Suppressor macrophage treated with lipopolysaccharide for 1 hour (primary cell): ENCODE data around the gene SIRPA.

Experiments
- DNase-seq, 3 donors: peaks; one replicate each; pipeline ENCODE4 v3.0.0-alpha.2; 2020 to 2022

The SIRPA gene

GRCh38 chr20:1888796-1889463 is 6.3 kb upstream of the SIRPA start:
- DNase-seq = peak; percentile 86 to 92 (median 89)

DNA sequence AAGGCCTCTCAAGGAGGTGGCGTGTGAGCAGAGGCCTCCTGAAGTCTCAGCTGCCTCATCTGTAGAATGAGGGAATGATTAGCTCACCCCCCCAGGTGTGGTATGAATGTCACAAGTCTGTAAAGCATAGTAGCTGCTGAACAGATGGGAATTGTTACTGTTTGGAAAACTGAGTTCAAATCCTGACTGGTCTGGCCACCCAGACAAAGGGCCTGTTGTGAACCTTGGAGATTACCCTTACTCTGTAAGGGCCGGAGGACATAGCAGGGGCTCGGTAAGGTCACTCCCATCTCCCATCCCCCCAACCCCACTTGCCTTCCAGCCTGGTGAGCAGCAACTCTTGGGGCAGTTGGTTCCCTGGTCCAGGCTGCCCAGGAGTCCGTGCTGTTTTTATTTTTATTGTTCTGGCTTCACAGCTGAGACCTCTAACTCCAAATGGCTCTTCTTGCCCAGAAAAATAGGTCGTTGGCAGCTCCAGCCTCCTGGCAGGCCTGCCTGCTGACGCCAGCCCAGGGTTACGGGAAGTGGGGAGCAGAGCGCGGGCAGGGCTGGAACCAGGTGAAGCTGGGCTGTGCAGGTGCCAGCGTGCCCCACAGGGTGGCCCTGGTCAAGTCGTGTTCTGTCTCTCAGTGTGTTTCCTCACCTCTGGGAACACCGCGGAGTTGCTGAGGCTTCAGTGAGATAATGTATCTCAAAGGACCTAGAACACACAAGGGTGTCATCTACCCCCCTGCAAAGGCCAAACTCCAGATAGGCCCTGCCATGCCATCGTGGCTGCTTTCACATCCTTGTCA is 4.5 kb upstream of the SIRPA start:
- DNase-seq = no peak

DNA sequence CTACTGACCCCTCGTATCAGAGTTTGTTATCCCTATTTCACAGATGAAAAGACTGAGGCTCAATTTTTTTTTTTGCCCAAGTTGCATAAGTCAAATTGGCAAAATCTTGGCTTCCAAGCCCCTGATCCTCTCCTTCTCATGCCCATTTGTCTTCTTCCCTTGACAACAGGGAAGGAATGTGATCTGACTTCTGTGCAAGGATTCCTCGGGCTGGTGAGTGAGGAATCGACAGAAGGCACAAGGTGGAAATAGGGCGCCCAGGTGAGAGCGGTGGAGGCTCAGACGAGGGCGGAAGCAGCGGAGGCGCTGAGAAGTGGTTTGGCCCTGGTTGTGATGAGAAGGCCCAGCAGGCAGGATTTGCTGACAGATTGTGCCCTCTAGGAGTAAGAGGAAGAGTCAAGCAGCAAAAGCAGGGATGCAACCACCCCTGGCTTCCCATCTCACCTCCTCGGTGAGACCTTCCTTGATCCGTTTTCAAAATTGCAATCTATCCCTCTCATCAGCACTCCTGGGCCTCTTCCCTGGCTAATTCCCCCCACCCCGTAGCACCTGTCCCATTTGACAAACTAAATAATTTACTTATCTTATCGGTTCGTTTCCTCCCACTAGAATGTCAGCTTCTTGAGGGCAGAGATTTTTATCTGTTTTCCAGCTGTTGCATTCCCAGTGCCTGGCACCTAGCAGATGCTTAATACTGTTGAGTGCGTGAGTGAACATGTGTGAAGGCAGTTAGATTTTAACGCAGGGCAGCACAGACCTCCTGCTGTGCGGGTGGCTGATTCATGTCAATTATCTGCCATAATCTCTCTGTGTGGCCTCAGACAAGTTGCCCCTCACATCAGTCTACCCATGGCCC is 3.7 kb upstream of the SIRPA start:
- no peak for DNase-seq

GRCh38 chr20:1892119-1892385 is 3.2 kb upstream of the SIRPA start:
- DNase-seq = no peak

GRCh38 chr20:1893721-1894470 is 1.3 kb upstream of the SIRPA start:
- DNase-seq = peak; percentile 87 to 90 (median 89)

- peak in 1 of 3 donors; percentile 66 for DNase-seq
Measured at GRCh38 chr20:1894471-1894950, 696 bp upstream of the SIRPA start.

DNA sequence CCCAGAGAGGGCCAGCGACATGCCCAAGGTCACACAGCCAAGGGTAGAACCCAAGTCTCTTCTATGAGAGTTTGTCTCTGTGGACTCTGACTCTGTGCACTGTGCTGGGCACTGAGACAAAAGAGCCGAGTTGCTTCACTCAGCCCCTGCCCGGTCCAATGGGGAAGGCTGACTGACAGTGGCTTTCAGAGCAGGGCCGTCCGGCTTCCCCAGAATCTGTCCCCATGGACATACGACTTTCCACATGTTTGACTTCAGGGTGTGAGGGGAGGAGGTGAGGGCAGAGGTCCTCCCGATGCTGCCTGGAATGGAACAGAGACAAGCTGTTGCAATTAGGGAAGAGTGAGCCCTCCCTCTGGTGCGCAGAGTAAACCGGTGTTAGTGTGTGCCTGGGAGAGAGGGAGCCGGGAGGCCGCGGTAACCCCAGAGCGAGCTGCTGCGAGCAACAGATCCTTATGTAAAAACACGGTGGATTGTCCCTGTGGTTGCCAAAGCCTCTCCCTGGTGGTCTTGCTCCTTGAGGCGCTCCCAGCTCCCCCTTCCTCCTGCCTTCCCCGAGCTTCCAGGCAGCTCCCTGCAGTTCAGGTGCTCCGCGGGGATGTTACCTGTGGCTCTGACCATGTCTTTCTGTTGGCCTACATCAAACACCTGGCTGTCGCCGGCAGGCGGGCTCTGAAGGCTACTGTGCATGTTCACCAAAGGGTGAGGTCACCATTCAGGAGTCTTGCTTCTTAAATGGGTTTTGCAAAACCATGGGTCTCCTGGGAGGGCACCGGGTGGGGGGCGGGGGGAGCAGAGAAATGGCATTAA is 672 bp downstream of the SIRPA start:
- DNase-seq = peak in 2 of 3 donors; percentile 37 to 59

GRCh38 chr20:1896484-1897258 is 1.5 kb downstream of the SIRPA start:
- peak; percentile 82 to 86 (median 86) for DNase-seq

- DNase-seq = peak; percentile 93 to 96 (median 94)
Measured at GRCh38 chr20:1897541-1897940, 2.3 kb downstream of the SIRPA start.

DNA sequence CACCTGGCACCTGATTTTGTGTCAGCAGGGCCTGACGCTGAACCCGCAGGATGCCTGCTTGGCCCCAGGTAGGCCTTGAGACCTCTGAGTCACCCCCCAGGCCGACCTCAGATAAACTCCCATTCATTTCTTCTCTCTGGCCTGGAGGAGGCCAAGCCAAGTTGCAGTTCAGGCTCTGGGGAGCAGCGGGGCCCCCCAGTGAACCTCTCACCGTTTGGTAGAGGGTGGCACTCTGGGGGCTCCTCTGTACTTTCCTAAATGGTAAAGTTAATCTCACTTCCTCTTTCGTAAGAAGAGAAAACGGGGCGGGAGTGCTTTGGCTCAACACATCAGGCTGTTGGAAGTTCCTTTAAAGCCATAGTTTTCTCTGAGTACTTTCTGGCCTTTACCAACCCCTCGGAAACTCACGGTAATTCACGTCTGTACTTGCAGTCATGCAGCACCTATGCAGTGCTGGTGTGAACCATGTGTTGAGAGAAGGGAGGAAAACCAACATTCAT is 2.8 kb downstream of the SIRPA start:
- DNase-seq = peak; percentile 92 to 95 (median 94)

DNA sequence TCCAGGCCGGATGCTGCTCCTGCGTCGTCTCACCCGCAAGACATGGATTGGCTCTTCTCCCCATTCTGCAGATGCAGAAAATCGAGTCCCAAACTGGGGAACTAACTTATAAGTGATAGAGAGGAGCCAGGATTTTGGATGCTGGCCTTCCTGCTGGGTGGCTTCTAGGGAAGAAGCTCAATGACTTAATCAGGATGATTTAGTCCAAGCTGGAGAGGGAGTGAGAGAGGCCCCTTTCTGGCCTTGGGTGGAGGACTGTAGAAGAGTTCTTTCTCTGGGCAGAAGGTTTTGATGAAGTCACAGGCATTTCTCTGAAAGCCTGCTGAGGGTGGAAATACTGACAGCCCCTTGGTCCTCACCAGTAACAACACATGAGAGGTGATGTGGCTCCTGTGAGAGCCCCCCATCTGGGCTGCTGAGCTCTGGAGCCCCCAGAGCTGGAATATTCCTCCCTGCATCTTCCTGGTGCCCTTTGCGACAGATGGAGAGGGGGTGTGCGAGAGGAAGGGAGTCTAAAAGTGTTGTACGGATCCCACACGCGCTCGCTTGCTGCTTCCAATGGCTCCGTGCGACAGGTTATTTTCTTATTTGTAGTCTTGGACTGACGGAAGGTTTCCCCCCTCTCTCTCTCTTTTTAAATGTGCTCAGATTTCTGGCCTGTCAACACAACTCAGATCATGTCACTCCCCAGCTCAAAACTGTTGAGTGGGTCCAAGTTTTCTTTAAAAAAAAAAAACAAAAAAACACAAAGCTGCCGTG is 3.5 kb downstream of the SIRPA start:
- peak in 1 of 3 donors; percentile 38 for DNase-seq

DNA sequence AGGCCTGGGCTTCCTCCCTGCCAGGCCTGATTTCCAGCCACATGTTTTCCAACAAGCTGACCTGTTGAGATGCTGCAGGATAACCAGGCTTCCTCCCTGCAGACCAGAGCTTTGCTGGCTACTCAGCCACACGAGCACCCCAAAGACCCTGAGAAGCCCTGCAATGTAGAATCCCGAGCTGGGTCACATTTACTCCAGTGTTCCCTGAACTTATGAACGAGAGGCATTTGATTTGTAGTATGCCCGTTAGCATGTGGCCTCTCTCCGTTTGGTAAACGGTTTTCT is 4.0 kb downstream of the SIRPA start:
- no peak for DNase-seq

DNA sequence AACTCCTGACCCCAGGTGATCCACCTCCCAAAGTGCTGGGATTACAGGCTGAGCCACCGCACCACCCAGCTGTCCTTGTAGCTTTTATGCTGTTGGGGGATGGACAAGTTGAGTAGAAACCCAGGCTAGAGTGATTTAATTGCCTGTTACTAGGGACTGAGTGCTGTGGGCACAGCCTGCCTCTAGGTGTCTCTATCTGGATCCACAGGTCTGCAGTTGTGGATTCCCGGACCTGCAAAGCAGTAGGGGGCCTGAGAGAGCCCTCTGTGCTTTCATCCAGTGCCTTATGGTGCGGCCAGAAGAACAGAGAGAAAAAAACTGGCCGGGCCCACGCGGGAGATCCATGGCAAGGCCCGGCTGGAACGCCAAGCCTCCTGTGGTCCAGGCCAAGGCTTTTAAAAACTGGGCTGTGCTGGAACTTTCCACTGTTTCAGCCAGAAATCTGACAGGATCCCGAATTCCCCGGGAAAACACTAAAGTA is 5.2 kb downstream of the SIRPA start:
- peak; percentile 65 to 72 (median 67) for DNase-seq

DNA sequence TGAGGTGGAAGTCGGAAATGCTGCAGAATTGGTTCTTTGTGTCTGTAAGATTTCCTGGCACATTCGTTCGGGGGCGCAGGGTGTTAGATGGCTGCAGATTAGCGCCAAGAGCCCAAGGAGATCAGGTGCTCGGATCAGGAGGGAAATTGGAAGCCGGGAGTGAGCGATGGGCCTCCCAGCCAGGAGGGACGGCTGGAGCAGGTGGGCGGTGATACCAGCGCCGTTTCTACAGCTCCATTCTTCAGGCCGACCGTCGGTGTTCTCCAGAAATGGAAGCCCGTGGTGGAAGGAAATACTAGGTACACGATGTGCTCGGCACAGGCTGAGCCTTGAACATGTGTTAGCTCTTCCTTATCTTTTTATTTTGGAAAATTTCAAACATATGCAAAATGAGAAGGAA is 6.5 kb downstream of the SIRPA start:
- no peak for DNase-seq

- no peak for DNase-seq
Measured at GRCh38 chr20:1902188-1902587, 7.0 kb downstream of the SIRPA start.

GRCh38 chr20:1904135-1904534 is 8.9 kb downstream of the SIRPA start:
- DNase-seq = peak; percentile 63 to 72 (median 70)

DNA sequence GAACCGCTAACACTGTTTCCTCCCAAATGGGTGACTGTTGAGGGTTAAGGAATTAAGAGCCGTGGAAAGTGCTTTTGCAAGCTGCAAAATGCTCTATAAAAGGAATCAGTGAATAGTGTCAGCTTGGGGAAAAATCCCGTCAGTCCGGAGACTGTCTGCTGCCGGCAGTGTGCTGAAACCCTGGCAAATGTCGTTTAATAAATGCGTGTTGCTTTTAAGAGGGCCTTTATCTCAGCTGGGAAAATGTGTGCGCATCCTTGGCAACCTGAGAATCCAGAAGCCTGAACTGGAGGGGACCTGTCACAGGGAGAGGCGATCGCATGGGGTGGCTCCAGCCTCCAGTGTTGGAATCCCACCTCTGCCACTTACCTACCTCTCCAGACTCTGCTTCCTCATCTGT is 9.8 kb downstream of the SIRPA start:
- DNase-seq = no peak

GRCh38 chr20:1905693-1906092 is 10.5 kb downstream of the SIRPA start:
- no peak for DNase-seq

- no peak for DNase-seq
Measured at GRCh38 chr20:1906361-1907051, 11.3 kb downstream of the SIRPA start.
